Measurements from ENCODE around the gene PGM2.

The PGM2 gene

DNA sequence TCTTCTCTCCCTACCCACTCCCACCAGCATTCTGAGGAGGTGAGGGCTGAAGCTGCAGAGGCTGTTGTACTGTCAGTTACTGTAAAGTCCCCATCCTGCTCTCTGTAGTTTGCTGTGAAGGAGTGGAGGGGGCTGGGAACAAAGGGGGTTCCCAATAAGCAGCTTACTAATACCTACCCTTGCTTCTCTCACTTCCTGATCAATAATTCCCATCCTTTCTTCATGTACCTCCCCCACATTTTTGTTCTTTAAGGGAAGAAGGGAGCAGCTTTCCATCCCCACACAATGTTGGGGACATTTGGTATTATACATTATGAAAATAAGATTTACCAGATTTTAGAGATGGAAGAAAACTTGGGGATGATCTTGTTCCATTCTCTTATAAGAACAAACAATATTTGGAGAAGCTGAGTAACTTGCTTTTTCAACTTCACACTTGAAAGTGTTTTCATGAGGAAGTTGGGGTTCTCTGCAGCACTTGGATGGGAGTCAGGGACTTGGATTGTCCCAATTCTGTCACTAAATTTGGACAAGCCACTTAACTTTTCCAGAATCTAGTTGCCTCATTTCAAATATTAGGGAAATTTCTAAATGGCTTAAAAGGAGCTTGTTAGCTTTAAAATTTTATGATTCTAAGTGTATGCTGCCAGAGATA is 69.8 kb downstream of the PGM2 start:
- Histone ChIP-seq H3K9ac (ENCODE audit: low read length) (no peak overlapping the region), H2BK5ac (ENCODE audit: low read depth, low read length, poor library complexity, severe bottlenecking) (no peak overlapping the region), H4K91ac (ENCODE audit: low read length) (no peak overlapping the region), H3K36me3 (ENCODE audit: control insufficient read depth in 1 of 2, insufficient read depth in 2 of 2, low read depth in 1 of 2, low read length in 2 of 2) (no peaks in the 10 kb centered on the region), H3K4ac (ENCODE audit: low read depth in 1 of 2, low read length in 2 of 2) (no peak overlapping the region), H2BK12ac (ENCODE audit: low read length in 2 of 2) (no peak overlapping the region), H2BK15ac (ENCODE audit: low read depth, poor library complexity, severe bottlenecking) (no peak overlapping the region), H3K27me3 (ENCODE audit: control insufficient read depth in 1 of 2, insufficient read depth in 1 of 2, low read length in 2 of 2) (peaks cover 40 to 71% of the 10 kb centered on the region in 2 experiments), H3K4me1 (ENCODE audit: control insufficient read depth, insufficient read depth, low read depth, low read length) (no peaks in the 10 kb centered on the region), H3K9me3 (ENCODE audit: control insufficient read depth, low read length) (no peaks in the 10 kb centered on the region), H3K18ac (ENCODE audit: low read depth in 1 of 2, low read length in 2 of 2) (no peak overlapping the region), H3K14ac (ENCODE audit: low read length in 2 of 2) (no peak overlapping the region), H3K79me1 (replicated peaks; ENCODE audit: low read length, poor library complexity, severe bottlenecking) (no peaks in the 10 kb centered on the region), H2BK120ac (ENCODE audit: low read depth, low read length) (no peak overlapping the region), H2AFZ (ENCODE audit: low read depth, low read length) (no peak overlapping the region), H3K23ac (ENCODE audit: low read length in 2 of 2) (no peak overlapping the region), H4K8ac (ENCODE audit: low read length) (no peak overlapping the region), H2AK5ac (ENCODE audit: low read length, severe bottlenecking) (no peak overlapping the region), H3K4me2 (ENCODE audit: low read length, poor library complexity, severe bottlenecking) (no peak overlapping the region), H3K4me3 (ENCODE audit: insufficient read depth in 1 of 2, low read depth in 1 of 2, low read length in 2 of 2) (no peak overlapping the region), H3K27ac (ENCODE audit: low read length, poor library complexity, severe bottlenecking) (no peak overlapping the region)
- no peak for DNase-seq

DNA sequence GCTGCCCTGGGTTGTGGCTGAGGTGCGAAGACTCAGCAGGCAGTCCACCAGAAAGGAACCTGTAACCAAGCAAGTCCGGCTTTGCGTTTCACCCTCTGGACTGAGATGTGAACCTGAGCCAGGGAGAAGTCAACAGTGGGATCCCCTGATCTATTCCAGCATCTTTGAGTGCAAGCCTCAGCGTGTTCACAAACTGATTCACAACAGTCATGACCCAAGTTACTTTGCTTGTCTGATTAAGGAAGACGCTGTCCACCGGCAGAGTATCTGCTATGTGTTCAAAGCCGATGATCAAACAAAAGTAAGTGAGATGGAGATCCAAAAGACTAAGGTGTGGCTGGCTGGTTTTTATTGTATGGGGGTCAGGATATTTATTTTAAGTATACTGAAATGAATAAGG is 75.7 kb downstream of the PGM2 start:
- no peak overlapping the region for H3K14ac ChIP-seq (ENCODE audit: low read length in 2 of 2)
- H2AFZ ChIP-seq (ENCODE audit: low read depth, low read length) = no peak overlapping the region
- H4K91ac ChIP-seq (ENCODE audit: low read length) = no peak overlapping the region
- no peak overlapping the region for H2BK15ac ChIP-seq (ENCODE audit: low read depth, poor library complexity, severe bottlenecking)
- no peak overlapping the region for H3K9ac ChIP-seq (ENCODE audit: low read length)
- H3K27me3 ChIP-seq (ENCODE audit: control insufficient read depth in 1 of 2, insufficient read depth in 1 of 2, low read length in 2 of 2) = peaks cover 14 to 51% of the 10 kb centered on the region in 2 experiments
- no peaks in the 10 kb centered on the region for H3K9me3 ChIP-seq (ENCODE audit: control insufficient read depth, low read length)
- H3K36me3 ChIP-seq (ENCODE audit: control insufficient read depth in 1 of 2, insufficient read depth in 2 of 2, low read depth in 1 of 2, low read length in 2 of 2) = no peaks in the 10 kb centered on the region
- no peak overlapping the region for H3K4me3 ChIP-seq (ENCODE audit: insufficient read depth in 1 of 2, low read depth in 1 of 2, low read length in 2 of 2)
- no peak overlapping the region for H3K27ac ChIP-seq (ENCODE audit: low read length, poor library complexity, severe bottlenecking)
- no peak overlapping the region for H2BK5ac ChIP-seq (ENCODE audit: low read depth, low read length, poor library complexity, severe bottlenecking)
- H3K79me1 ChIP-seq (replicated peaks; ENCODE audit: low read length, poor library complexity, severe bottlenecking) = no peaks in the 10 kb centered on the region
- WGBS = 83% methylated on average over 7 of the region's 7 CpGs
- no peak overlapping the region for H3K4ac ChIP-seq (ENCODE audit: low read depth in 1 of 2, low read length in 2 of 2)
- no peak overlapping the region for H2BK120ac ChIP-seq (ENCODE audit: low read depth, low read length)
- no peak overlapping the region for H2AK5ac ChIP-seq (ENCODE audit: low read length, severe bottlenecking)
- H3K18ac ChIP-seq (ENCODE audit: low read depth in 1 of 2, low read length in 2 of 2) = no peak overlapping the region
- H3K23ac ChIP-seq (ENCODE audit: low read length in 2 of 2) = no peak overlapping the region
- H4K8ac ChIP-seq (ENCODE audit: low read length) = no peak overlapping the region
- H3K4me1 ChIP-seq (ENCODE audit: control insufficient read depth, insufficient read depth, low read depth, low read length) = no peaks in the 10 kb centered on the region
- no peak overlapping the region for H2BK12ac ChIP-seq (ENCODE audit: low read length in 2 of 2)
- no peak overlapping the region for H3K4me2 ChIP-seq (ENCODE audit: low read length, poor library complexity, severe bottlenecking)
- no peak for DNase-seq

DNA sequence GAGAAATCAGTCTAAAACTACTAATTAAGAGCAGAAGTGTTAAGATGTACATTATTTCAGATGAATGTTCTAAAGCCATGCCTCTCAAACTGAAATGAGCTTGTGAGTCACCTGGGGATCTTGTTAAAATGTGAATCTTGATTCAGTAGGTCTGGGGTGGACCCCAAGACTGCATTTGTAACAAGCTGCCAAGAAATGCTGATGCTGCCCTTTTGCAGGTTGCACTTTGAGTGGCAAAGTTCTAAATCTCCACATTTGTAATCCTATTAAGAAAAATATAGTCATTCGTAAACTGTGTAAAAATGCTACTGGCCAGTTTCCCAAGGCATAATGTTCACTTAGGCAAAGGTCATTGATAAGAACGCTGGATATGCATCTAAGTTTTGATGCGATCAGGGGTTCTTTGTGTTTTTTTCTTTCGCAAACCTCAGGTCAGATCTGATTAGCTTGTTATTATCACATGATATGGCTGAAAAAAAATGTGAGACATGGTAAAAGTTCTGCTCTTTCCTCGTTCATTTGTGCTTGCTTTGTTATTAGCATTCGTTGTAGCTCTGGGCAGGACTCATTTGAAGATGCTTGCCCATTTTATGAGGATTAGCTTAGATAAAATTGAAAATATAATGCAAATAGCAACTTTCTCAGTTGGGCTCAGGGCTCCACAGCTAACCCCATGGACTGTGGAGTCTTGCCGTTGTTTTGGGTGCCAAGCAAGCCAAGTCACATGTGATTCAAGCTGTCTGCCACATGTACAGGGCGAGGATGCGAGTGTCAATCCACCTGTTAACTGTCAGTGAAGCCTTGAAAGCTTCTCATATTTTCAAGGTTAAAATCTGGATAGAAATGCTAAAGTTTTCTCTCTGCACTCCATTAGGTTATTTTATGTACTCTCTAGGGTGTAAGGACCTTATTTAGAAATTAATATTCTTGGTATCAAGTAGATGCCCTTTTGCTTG is 76.5 kb downstream of the PGM2 start:
- WGBS = 92% methylated on average over 8 of the region's 9 CpGs
- DNase-seq = no peak
- no peaks in the 10 kb centered on the region for H3K9me3 ChIP-seq (ENCODE audit: control insufficient read depth, low read length)

DNA sequence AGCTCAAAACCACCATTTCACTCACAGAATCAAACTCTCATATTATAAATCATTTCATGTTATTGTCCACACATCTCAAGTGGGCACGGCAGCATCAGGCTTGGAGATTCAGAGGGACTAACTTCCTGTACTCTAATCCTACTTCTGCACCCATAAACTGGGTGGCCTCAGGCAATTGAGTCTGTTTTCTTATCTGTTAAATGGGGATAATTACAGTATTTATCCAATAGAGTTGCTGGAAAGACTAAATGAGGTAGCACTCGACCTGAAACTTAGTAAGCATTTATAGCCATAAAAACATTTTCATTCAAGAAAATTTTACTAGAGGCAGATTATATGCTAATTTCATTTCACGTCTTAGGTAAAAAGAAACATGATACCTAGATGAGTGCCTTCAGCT is 77.4 kb downstream of the PGM2 start:
- Histone ChIP-seq H3K14ac (ENCODE audit: low read length in 2 of 2) (no peak overlapping the region), H2AK5ac (ENCODE audit: low read length, severe bottlenecking) (no peak overlapping the region), H3K9me3 (ENCODE audit: control insufficient read depth, low read length) (no peaks in the 10 kb centered on the region), H3K27ac (ENCODE audit: low read length, poor library complexity, severe bottlenecking) (no peak overlapping the region), H3K4me1 (ENCODE audit: control insufficient read depth, insufficient read depth, low read depth, low read length) (no peaks in the 10 kb centered on the region), H3K9ac (ENCODE audit: low read length) (no peak overlapping the region), H2BK15ac (ENCODE audit: low read depth, poor library complexity, severe bottlenecking) (no peak overlapping the region), H4K91ac (ENCODE audit: low read length) (no peak overlapping the region), H3K4me2 (ENCODE audit: low read length, poor library complexity, severe bottlenecking) (no peak overlapping the region), H3K79me1 (replicated peaks; ENCODE audit: low read length, poor library complexity, severe bottlenecking) (no peaks in the 10 kb centered on the region), H2BK120ac (ENCODE audit: low read depth, low read length) (no peak overlapping the region), H2AFZ (ENCODE audit: low read depth, low read length) (no peak overlapping the region), H3K23ac (ENCODE audit: low read length in 2 of 2) (no peak overlapping the region), H3K4me3 (ENCODE audit: insufficient read depth in 1 of 2, low read depth in 1 of 2, low read length in 2 of 2) (no peak overlapping the region), H3K36me3 (ENCODE audit: control insufficient read depth in 1 of 2, insufficient read depth in 2 of 2, low read depth in 1 of 2, low read length in 2 of 2) (no peaks in the 10 kb centered on the region), H2BK5ac (ENCODE audit: low read depth, low read length, poor library complexity, severe bottlenecking) (no peak overlapping the region), H4K8ac (ENCODE audit: low read length) (no peak overlapping the region), H3K18ac (ENCODE audit: low read depth in 1 of 2, low read length in 2 of 2) (no peak overlapping the region), H3K27me3 (ENCODE audit: control insufficient read depth in 1 of 2, insufficient read depth in 1 of 2, low read length in 2 of 2) (peaks cover 15 to 36% of the 10 kb centered on the region in 2 experiments), H2BK12ac (ENCODE audit: low read length in 2 of 2) (no peak overlapping the region), H3K4ac (ENCODE audit: low read depth in 1 of 2, low read length in 2 of 2) (no peak overlapping the region)
- WGBS = 14% methylated on average over 1 of the region's 3 CpGs
- DNase-seq = no peak

More for the DNA sequence above, 76.5 kb downstream of the PGM2 start:
- Histone ChIP-seq H3K79me1 (replicated peaks; ENCODE audit: low read length, poor library complexity, severe bottlenecking) (no peaks in the 10 kb centered on the region), H3K27ac (ENCODE audit: low read length, poor library complexity, severe bottlenecking) (no peak overlapping the region), H3K4ac (ENCODE audit: low read depth in 1 of 2, low read length in 2 of 2) (no peak overlapping the region), H3K9ac (ENCODE audit: low read length) (no peak overlapping the region), H3K23ac (ENCODE audit: low read length in 2 of 2) (no peak overlapping the region), H2BK15ac (ENCODE audit: low read depth, poor library complexity, severe bottlenecking) (no peak overlapping the region), H3K27me3 (ENCODE audit: control insufficient read depth in 1 of 2, insufficient read depth in 1 of 2, low read length in 2 of 2) (peaks cover 14 to 45% of the 10 kb centered on the region in 2 experiments), H2BK120ac (ENCODE audit: low read depth, low read length) (no peak overlapping the region), H4K8ac (ENCODE audit: low read length) (no peak overlapping the region), H2BK12ac (ENCODE audit: low read length in 2 of 2) (no peak overlapping the region), H2BK5ac (ENCODE audit: low read depth, low read length, poor library complexity, severe bottlenecking) (no peak overlapping the region), H3K4me3 (ENCODE audit: insufficient read depth in 1 of 2, low read depth in 1 of 2, low read length in 2 of 2) (no peak overlapping the region), H2AFZ (ENCODE audit: low read depth, low read length) (no peak overlapping the region), H3K4me2 (ENCODE audit: low read length, poor library complexity, severe bottlenecking) (no peak overlapping the region), H3K36me3 (ENCODE audit: control insufficient read depth in 1 of 2, insufficient read depth in 2 of 2, low read depth in 1 of 2, low read length in 2 of 2) (no peaks in the 10 kb centered on the region), H3K14ac (ENCODE audit: low read length in 2 of 2) (no peak overlapping the region), H2AK5ac (ENCODE audit: low read length, severe bottlenecking) (no peak overlapping the region), H3K4me1 (ENCODE audit: control insufficient read depth, insufficient read depth, low read depth, low read length) (no peaks in the 10 kb centered on the region), H3K18ac (ENCODE audit: low read depth in 1 of 2, low read length in 2 of 2) (no peak overlapping the region), H4K91ac (ENCODE audit: low read length) (no peak overlapping the region)

Measured in mesenchymal stem cell (in vitro differentiated cells and primary cell).